WTC11 (cell line): Measurements from ENCODE around the gene CNOT3. TPM values are rescaled to one million over a fixed set of nuclear protein-coding genes. Genes with fewer than 3 reads are reported as not detected.

Experiments
- ATAC-seq: fragments of 200-7000 bp; cut with Tn5 transposase; 2 replicates; pipeline ENCODE4 v1.10.0; 2021; ENCODE audit warnings: mild to moderate bottlenecking, moderate library complexity
- CTCF ChIA-PET: fragments of 300-600 bp; sonication (Branson Sonifier 250); formaldehyde crosslinking; loops from one replicate; lab custom pipeline; 2021; ENCODE audit warnings: antibody characterized with exemption; lab: Charles Lee
- POLR2A ChIA-PET: fragments of 350-600 bp; sonication (Branson Sonifier 250); formaldehyde crosslinking; loops from one replicate; lab custom pipeline; 2021; ENCODE audit warnings: antibody characterized with exemption; lab: Charles Lee
- DNase-seq: peaks from one replicate; pipeline ENCODE4 v3.0.0; 2021; ENCODE audit warnings: low spot score
- H3K27ac Mint-ChIP-seq: 2 replicates; pipeline ENCODE4 v1.8.0; 2021; ENCODE audit warnings: mixed read lengths
- H3K27me3 Mint-ChIP-seq: 2 replicates; pipeline ENCODE4 v1.8.0; 2021; ENCODE audit warnings: low read depth, mild to moderate bottlenecking, moderate library complexity, mixed read lengths
- H3K36me3 Mint-ChIP-seq: 2 replicates; pipeline ENCODE4 v1.8.0; 2021; ENCODE audit warnings: mixed read lengths
- H3K4me1 Mint-ChIP-seq: 2 replicates; pipeline ENCODE4 v1.8.0; 2022; ENCODE audit warnings: mixed read lengths
- H3K4me3 Mint-ChIP-seq: 2 replicates; pipeline ENCODE4 v1.8.0; 2021; ENCODE audit warnings: mild to moderate bottlenecking, moderate library complexity, mixed read lengths
- H3K9me3 Mint-ChIP-seq: 2 replicates; pipeline ENCODE4 v1.8.0; 2021; ENCODE audit warnings: mixed read lengths
- AFF4 ChIP-seq: sonication (generic); formaldehyde crosslinking; IDR thresholded peaks from 2 replicates; pipeline ENCODE4 v1.8.1; 2023; ENCODE audit warnings: mild to moderate bottlenecking, missing genetic modification reagents, borderline replicate concordance
- ATF1 ChIP-seq: sonication (generic); formaldehyde crosslinking; IDR thresholded peaks from 2 replicates; pipeline ENCODE4 v1.8.1; 2023; ENCODE audit warnings: mild to moderate bottlenecking, moderate library complexity, missing genetic modification reagents
- CBFB ChIP-seq: sonication (generic); formaldehyde crosslinking; IDR thresholded peaks from 2 replicates; pipeline ENCODE4 v1.8.1; 2022; ENCODE audit warnings: mild to moderate bottlenecking, low read depth, missing genetic modification reagents
- ERG ChIP-seq: fragments of 250-450 bp; sonication (Bioruptor Pico); IDR thresholded peaks from 2 replicates; pipeline ENCODE4 v1.8.0; 2021; ENCODE audit warnings: mild to moderate bottlenecking
- ETV6 ChIP-seq: sonication (generic); formaldehyde crosslinking; IDR thresholded peaks from 2 replicates; pipeline ENCODE4 v1.8.1; 2022; ENCODE audit warnings: mild to moderate bottlenecking, missing genetic modification reagents
- FOXP1 ChIP-seq: sonication (generic); formaldehyde crosslinking; IDR thresholded peaks from 2 replicates; pipeline ENCODE4 v1.8.0; 2022; ENCODE audit warnings: missing genetic modification reagents, mild to moderate bottlenecking, moderate library complexity, borderline replicate concordance
- FOXP4 ChIP-seq: sonication (generic); formaldehyde crosslinking; IDR thresholded peaks from 2 replicates; pipeline ENCODE4 v1.8.0; 2022; ENCODE audit warnings: mild to moderate bottlenecking, missing genetic modification reagents
- NR2C2 ChIP-seq: sonication (generic); formaldehyde crosslinking; IDR thresholded peaks from 2 replicates; pipeline ENCODE4 v1.8.0; 2022; ENCODE audit warnings: mild to moderate bottlenecking, missing genetic modification reagents
- NR3C1 ChIP-seq: sonication (generic); formaldehyde crosslinking; conservative IDR thresholded peaks from 2 replicates; pipeline ENCODE4 v1.8.1; 2023; ENCODE audit warnings: low read depth, mild to moderate bottlenecking, missing genetic modification reagents
- USF2 ChIP-seq: sonication (generic); formaldehyde crosslinking; IDR thresholded peaks from 2 replicates; pipeline ENCODE4 v1.8.1; 2023; ENCODE audit warnings: mild to moderate bottlenecking, missing genetic modification reagents, moderate library complexity
- ZMAT4 ChIP-seq: fragments of 250-450 bp; sonication (Bioruptor Pico); IDR thresholded peaks from 2 replicates; pipeline ENCODE4 v1.9.0; 2021; ENCODE audit warnings: mild to moderate bottlenecking
- ZNF317 ChIP-seq: sonication (generic); formaldehyde crosslinking; IDR thresholded peaks from 2 replicates; pipeline ENCODE4 v1.8.1; 2023; ENCODE audit warnings: low read depth, mild to moderate bottlenecking, moderate library complexity, missing genetic modification reagents, borderline replicate concordance
- ZNF396 ChIP-seq: fragments of 250-450 bp; sonication (Bioruptor Pico); IDR thresholded peaks from 2 replicates; pipeline ENCODE4 v1.8.0; 2021; ENCODE audit warnings: mild to moderate bottlenecking, moderate library complexity, borderline replicate concordance
- total RNA-seq: library from RNA; stranded (reverse); gene quantifications from 3 replicates; pipeline ENCODE4 v1.2.3, GENCODE V29; 2021

Gene CNOT3
- total RNA-seq, 1 experiment from 2014 or later: 93.3 TPM

- ChIA-PET POLR2A (no interaction called here), CTCF (no interaction called here)
- no peak for DNase-seq
- H3K36me3 Mint-ChIP-seq: peaks cover 20% of the 10 kb centered on the region
- no peak for TF ChIP-seq ZMAT4 (CRISPR knock-in tag)
- no peak for TF ChIP-seq FOXP4 (CRISPR knock-in tag)
- TF ChIP-seq ATF1: no peak
- no peak for TF ChIP-seq USF2 (CRISPR knock-in tag)
- TF ChIP-seq AFF4 (CRISPR knock-in tag): no peak
- TF ChIP-seq ERG (CRISPR knock-in tag): no peak
- peak overlapping the region; percentile 54 for H3K27ac Mint-ChIP-seq
- H3K4me3 Mint-ChIP-seq: no peak overlapping the region
- no peaks in the 10 kb centered on the region for H3K9me3 Mint-ChIP-seq
- peaks cover 20% of the 10 kb centered on the region for H3K4me1 Mint-ChIP-seq
- H3K27me3 Mint-ChIP-seq: no peaks in the 10 kb centered on the region
- no peak for ATAC-seq
Observed at GRCh38 chr19:54133957-54134590, 3.5 kb upstream of the CNOT3 start.

GRCh38 chr19:54136086-54136863 lies 1.3 kb upstream of the CNOT3 start:
- H3K27me3 Mint-ChIP-seq: no peaks in the 10 kb centered on the region
- no peak for DNase-seq
- TF ChIP-seq ETV6 (CRISPR knock-in tag) (peak; percentile 64; the same call in 1 of the 2 replicates), ZNF317 (CRISPR knock-in tag) (no peak), NR2C2 (CRISPR knock-in tag) (no peak), NR3C1 (CRISPR knock-in tag) (no peak), FOXP1 (CRISPR knock-in tag) (no peak), CBFB (no peak), ZNF396 (no peak)
- H3K4me1 Mint-ChIP-seq: peaks cover 35% of the 10 kb centered on the region
- peaks cover 12% of the 10 kb centered on the region for H3K36me3 Mint-ChIP-seq
- H3K4me3 Mint-ChIP-seq: peak overlapping the region; percentile 92
- POLR2A ChIA-PET: interaction anchor here (0.9 to 2.8 kb wide), 9 partner anchors 14 to 269 kb away, joined by 3 to 23 read pairs (median 5); partner anchors contain the start of genes LENG1, MBOAT7, MYADM and PRPF31
- CTCF ChIA-PET: interaction anchor here (0.8 to 2.7 kb wide), 23 partner anchors 12 to 364 kb away, joined by 3 to 19 read pairs (median 6); partner anchors contain the start of genes LENG1, MBOAT7, MYADM and PRKCG
- H3K27ac Mint-ChIP-seq: peak overlapping the region; percentile 98
- no peaks in the 10 kb centered on the region for H3K9me3 Mint-ChIP-seq
- 0 out of 2 replicates have a peak, but pooled peaks have one; percentile 0 for ATAC-seq
